Measurements from ENCODE around the gene CACNA2D3.

The CACNA2D3 gene

GRCh38 chr3:55036883-55037577, 914.7 kb downstream of the CACNA2D3 start:
- no peak overlapping the region for H3K9ac ChIP-seq (ENCODE audit: low read length)
- H3K4me3 ChIP-seq (ENCODE audit: low read length) = no peak overlapping the region
- H3K36me3 ChIP-seq (ENCODE audit: control insufficient read depth, insufficient read depth, low read length, severe bottlenecking) = no peaks in the 10 kb centered on the region
- no peaks in the 10 kb centered on the region for H3K27me3 ChIP-seq (replicated peaks; ENCODE audit: control insufficient read depth, insufficient read depth, low read length)
- DNase-seq (ENCODE audit: low read depth) = no peak
- H3K9me3 ChIP-seq (ENCODE audit: control insufficient read depth, low read length) = no peaks in the 10 kb centered on the region
- no peaks in the 10 kb centered on the region for H3K4me1 ChIP-seq (ENCODE audit: control insufficient read depth, insufficient read depth, low read length)

- DNase-seq (ENCODE audit: low read depth) = peak; percentile 8
- Histone ChIP-seq H3K4me3 (ENCODE audit: low read length) (no peak overlapping the region), H3K4me1 (ENCODE audit: control insufficient read depth, insufficient read depth, low read length) (no peaks in the 10 kb centered on the region), H3K36me3 (ENCODE audit: control insufficient read depth, insufficient read depth, low read length, severe bottlenecking) (no peaks in the 10 kb centered on the region), H3K9me3 (ENCODE audit: control insufficient read depth, low read length) (no peaks in the 10 kb centered on the region), H3K9ac (ENCODE audit: low read length) (no peak overlapping the region), H3K27me3 (replicated peaks; ENCODE audit: control insufficient read depth, insufficient read depth, low read length) (no peaks in the 10 kb centered on the region)
Observed at GRCh38 chr3:55042591-55042990, 920.2 kb downstream of the CACNA2D3 start.

- Histone ChIP-seq H3K4me3 (ENCODE audit: low read length) (no peak overlapping the region), H3K36me3 (ENCODE audit: control insufficient read depth, insufficient read depth, low read length, severe bottlenecking) (no peaks in the 10 kb centered on the region), H3K9me3 (ENCODE audit: control insufficient read depth, low read length) (no peaks in the 10 kb centered on the region), H3K27me3 (replicated peaks; ENCODE audit: control insufficient read depth, insufficient read depth, low read length) (no peaks in the 10 kb centered on the region), H3K4me1 (ENCODE audit: control insufficient read depth, insufficient read depth, low read length) (no peaks in the 10 kb centered on the region), H3K9ac (ENCODE audit: low read length) (no peak overlapping the region)
- no peak for DNase-seq (ENCODE audit: low read depth)
Observed at GRCh38 chr3:55044486-55044885, 922.1 kb downstream of the CACNA2D3 start.

- H3K4me3 ChIP-seq (ENCODE audit: low read length) = no peak overlapping the region
- no peak overlapping the region for H3K9ac ChIP-seq (ENCODE audit: low read length)
- H3K4me1 ChIP-seq (ENCODE audit: control insufficient read depth, insufficient read depth, low read length) = no peaks in the 10 kb centered on the region
- no peaks in the 10 kb centered on the region for H3K27me3 ChIP-seq (replicated peaks; ENCODE audit: control insufficient read depth, insufficient read depth, low read length)
- peaks cover 13% of the 10 kb centered on the region for H3K9me3 ChIP-seq (ENCODE audit: control insufficient read depth, low read length)
- peak; percentile 63 for DNase-seq (ENCODE audit: low read depth)
- no peaks in the 10 kb centered on the region for H3K36me3 ChIP-seq (ENCODE audit: control insufficient read depth, insufficient read depth, low read length, severe bottlenecking)
Observed at GRCh38 chr3:55059027-55059629, 936.8 kb downstream of the CACNA2D3 start.

GRCh38 chr3:55060896-55061719, 938.8 kb downstream of the CACNA2D3 start:
- H3K4me3 ChIP-seq (ENCODE audit: low read length) = no peak overlapping the region
- no peaks in the 10 kb centered on the region for H3K9me3 ChIP-seq (ENCODE audit: control insufficient read depth, low read length)
- H3K27me3 ChIP-seq (replicated peaks; ENCODE audit: control insufficient read depth, insufficient read depth, low read length) = no peaks in the 10 kb centered on the region
- DNase-seq (ENCODE audit: low read depth) = peak; percentile 8
- H3K9ac ChIP-seq (ENCODE audit: low read length) = no peak overlapping the region
- H3K4me1 ChIP-seq (ENCODE audit: control insufficient read depth, insufficient read depth, low read length) = no peaks in the 10 kb centered on the region
- H3K36me3 ChIP-seq (ENCODE audit: control insufficient read depth, insufficient read depth, low read length, severe bottlenecking) = no peaks in the 10 kb centered on the region

- H3K27me3 ChIP-seq (replicated peaks; ENCODE audit: control insufficient read depth, insufficient read depth, low read length) = no peaks in the 10 kb centered on the region
- no peak for DNase-seq (ENCODE audit: low read depth)
- H3K9me3 ChIP-seq (ENCODE audit: control insufficient read depth, low read length) = no peaks in the 10 kb centered on the region
- H3K4me3 ChIP-seq (ENCODE audit: low read length) = no peak overlapping the region
- peaks cover 4% of the 10 kb centered on the region for H3K4me1 ChIP-seq (ENCODE audit: control insufficient read depth, insufficient read depth, low read length)
- H3K36me3 ChIP-seq (ENCODE audit: control insufficient read depth, insufficient read depth, low read length, severe bottlenecking) = no peaks in the 10 kb centered on the region
- no peak overlapping the region for H3K9ac ChIP-seq (ENCODE audit: low read length)
Observed at GRCh38 chr3:55061720-55062034, 939.3 kb downstream of the CACNA2D3 start.

GRCh38 chr3:55064164-55064563, 941.8 kb downstream of the CACNA2D3 start:
- H3K4me1 ChIP-seq (ENCODE audit: control insufficient read depth, insufficient read depth, low read length) = peaks cover 4% of the 10 kb centered on the region
- no peaks in the 10 kb centered on the region for H3K27me3 ChIP-seq (replicated peaks; ENCODE audit: control insufficient read depth, insufficient read depth, low read length)
- DNase-seq (ENCODE audit: low read depth) = no peak
- no peaks in the 10 kb centered on the region for H3K9me3 ChIP-seq (ENCODE audit: control insufficient read depth, low read length)
- no peak overlapping the region for H3K4me3 ChIP-seq (ENCODE audit: low read length)
- H3K9ac ChIP-seq (ENCODE audit: low read length) = no peak overlapping the region
- H3K36me3 ChIP-seq (ENCODE audit: control insufficient read depth, insufficient read depth, low read length, severe bottlenecking) = no peaks in the 10 kb centered on the region

- peaks cover 4% of the 10 kb centered on the region for H3K4me1 ChIP-seq (ENCODE audit: control insufficient read depth, insufficient read depth, low read length)
- no peak overlapping the region for H3K4me3 ChIP-seq (ENCODE audit: low read length)
- H3K27me3 ChIP-seq (replicated peaks; ENCODE audit: control insufficient read depth, insufficient read depth, low read length) = no peaks in the 10 kb centered on the region
- H3K9me3 ChIP-seq (ENCODE audit: control insufficient read depth, low read length) = no peaks in the 10 kb centered on the region
- no peaks in the 10 kb centered on the region for H3K36me3 ChIP-seq (ENCODE audit: control insufficient read depth, insufficient read depth, low read length, severe bottlenecking)
- DNase-seq (ENCODE audit: low read depth) = no peak
- no peak overlapping the region for H3K9ac ChIP-seq (ENCODE audit: low read length)
Observed at GRCh38 chr3:55065331-55065730, 943.0 kb downstream of the CACNA2D3 start.

GRCh38 chr3:55066551-55067047, 944.2 kb downstream of the CACNA2D3 start:
- no peaks in the 10 kb centered on the region for H3K27me3 ChIP-seq (replicated peaks; ENCODE audit: control insufficient read depth, insufficient read depth, low read length)
- no peaks in the 10 kb centered on the region for H3K36me3 ChIP-seq (ENCODE audit: control insufficient read depth, insufficient read depth, low read length, severe bottlenecking)
- H3K9ac ChIP-seq (ENCODE audit: low read length) = no peak overlapping the region
- H3K4me1 ChIP-seq (ENCODE audit: control insufficient read depth, insufficient read depth, low read length) = peaks cover 4% of the 10 kb centered on the region
- H3K9me3 ChIP-seq (ENCODE audit: control insufficient read depth, low read length) = no peaks in the 10 kb centered on the region
- DNase-seq (ENCODE audit: low read depth) = no peak
- H3K4me3 ChIP-seq (ENCODE audit: low read length) = no peak overlapping the region

GRCh38 chr3:55069950-55070349, 947.6 kb downstream of the CACNA2D3 start:
- DNase-seq (ENCODE audit: low read depth) = no peak
- no peaks in the 10 kb centered on the region for H3K27me3 ChIP-seq (replicated peaks; ENCODE audit: control insufficient read depth, insufficient read depth, low read length)
- H3K4me1 ChIP-seq (ENCODE audit: control insufficient read depth, insufficient read depth, low read length) = peaks cover 7% of the 10 kb centered on the region
- H3K36me3 ChIP-seq (ENCODE audit: control insufficient read depth, insufficient read depth, low read length, severe bottlenecking) = no peaks in the 10 kb centered on the region
- H3K9me3 ChIP-seq (ENCODE audit: control insufficient read depth, low read length) = no peaks in the 10 kb centered on the region
- no peak overlapping the region for H3K9ac ChIP-seq (ENCODE audit: low read length)
- H3K4me3 ChIP-seq (ENCODE audit: low read length) = no peak overlapping the region

- no peaks in the 10 kb centered on the region for H3K36me3 ChIP-seq (ENCODE audit: control insufficient read depth, insufficient read depth, low read length, severe bottlenecking)
- H3K9me3 ChIP-seq (ENCODE audit: control insufficient read depth, low read length) = no peaks in the 10 kb centered on the region
- peaks cover 10% of the 10 kb centered on the region for H3K4me1 ChIP-seq (ENCODE audit: control insufficient read depth, insufficient read depth, low read length)
- peak; percentile 70 for DNase-seq (ENCODE audit: low read depth)
- no peak overlapping the region for H3K4me3 ChIP-seq (ENCODE audit: low read length)
- no peaks in the 10 kb centered on the region for H3K27me3 ChIP-seq (replicated peaks; ENCODE audit: control insufficient read depth, insufficient read depth, low read length)
- H3K9ac ChIP-seq (ENCODE audit: low read length) = no peak overlapping the region
Observed at GRCh38 chr3:55074796-55075195, 952.4 kb downstream of the CACNA2D3 start.
